HG03280 (cell line): Measurements from ENCODE around the gene BZW2.
"Not testable (repeated sequence)": the region's sequence is repeated elsewhere in the genome, so short reads cannot be mapped to it uniquely, and the experiment has no call there.

Source experiments
- ATAC-seq: cut with Tn5 transposase; IDR thresholded peaks from one replicate; pipeline ENCODE4 v1.9.1; 2021; ENCODE audit warnings: mild to moderate bottlenecking, moderate library complexity; ENCODE audit not compliant: unreplicated experiment

BZW2 gene

DNA sequence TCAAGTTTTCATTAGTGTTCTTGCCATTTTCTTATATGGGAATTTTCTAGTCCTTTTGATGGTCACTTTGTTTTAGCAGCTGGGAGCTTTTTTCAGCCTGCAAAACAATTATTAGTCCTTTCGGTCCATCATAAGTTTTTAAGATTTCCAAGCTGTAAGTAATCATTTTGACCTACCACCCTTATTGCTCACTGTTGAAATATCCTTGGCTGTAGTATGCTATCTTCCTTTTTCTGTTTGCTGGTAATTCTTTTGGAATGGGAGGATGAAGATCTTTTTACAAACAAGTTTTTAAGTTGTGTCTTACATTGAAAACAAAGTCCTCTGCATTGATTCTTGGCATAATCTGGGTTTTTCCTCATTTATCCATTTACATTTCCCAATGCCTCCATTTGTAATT, 24.0 kb downstream of the BZW2 start:
- ATAC-seq = no peak

DNA sequence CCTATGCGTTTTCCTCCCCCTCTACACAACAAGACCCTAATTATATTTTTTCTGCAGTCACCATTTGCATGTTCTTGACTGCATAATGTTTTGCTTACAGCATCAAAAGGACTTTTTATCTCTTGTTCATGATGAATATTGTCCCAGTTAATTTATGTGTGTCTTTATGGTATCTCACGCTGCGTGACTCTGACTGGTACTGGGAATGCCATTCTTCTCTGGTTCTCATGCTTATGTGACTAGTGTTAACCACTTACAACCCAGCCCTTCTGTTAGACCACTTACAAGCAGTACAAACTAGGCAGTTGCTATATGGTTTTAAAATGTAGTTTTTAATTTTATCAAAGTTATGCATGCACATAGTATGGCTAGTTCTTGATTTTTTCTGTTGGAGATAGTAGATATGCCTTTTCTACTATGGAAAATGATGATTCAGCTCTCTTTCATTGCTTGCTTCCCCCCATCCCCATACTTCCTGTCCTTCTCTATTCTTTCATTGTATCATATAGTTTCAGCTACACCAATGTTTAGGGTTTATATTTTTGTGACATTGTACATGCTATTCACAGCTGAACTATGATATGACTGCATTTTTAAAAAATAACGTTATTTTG, 24.9 kb downstream of the BZW2 start:
- no peak for ATAC-seq

DNA sequence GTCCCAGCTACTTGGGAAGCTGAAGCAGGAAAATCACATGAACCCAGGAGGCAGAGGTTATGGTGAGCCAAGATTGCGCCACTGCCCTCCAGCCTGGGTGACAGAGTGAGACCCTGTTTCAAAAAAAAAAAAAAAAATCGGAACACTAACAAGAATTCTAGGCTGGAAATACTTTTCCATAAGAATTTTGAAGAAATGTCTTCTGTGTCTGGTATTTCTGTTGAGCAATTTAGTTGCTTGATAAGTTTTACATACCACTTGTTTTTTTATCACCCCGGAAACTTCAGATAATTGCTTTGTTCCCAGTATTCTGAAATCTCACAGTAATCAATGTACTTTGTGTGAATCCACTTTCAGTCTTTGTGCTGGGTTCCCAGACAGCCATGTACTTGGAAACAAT, 25.8 kb downstream of the BZW2 start:
- no peak for ATAC-seq

DNA sequence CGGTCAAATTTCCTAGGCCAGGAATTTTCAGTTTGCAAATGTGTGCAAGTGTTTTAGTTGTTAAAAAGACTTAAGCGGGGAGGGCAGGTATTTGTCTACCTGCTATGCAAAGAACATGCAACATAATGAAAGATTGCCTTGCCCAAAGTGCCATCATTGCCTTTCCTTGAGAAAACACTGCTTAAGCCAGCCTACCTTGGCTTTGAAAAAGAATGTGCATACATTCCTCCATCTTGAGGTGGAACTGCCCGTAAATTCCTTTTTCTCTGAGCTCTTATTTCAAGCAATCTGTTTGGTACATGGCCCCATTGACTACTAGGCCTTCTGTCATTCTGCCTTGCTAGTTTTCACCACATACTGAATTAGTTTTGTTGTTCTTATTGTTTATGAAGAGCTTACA, 29.3 kb downstream of the BZW2 start:
- ATAC-seq = no peak

DNA sequence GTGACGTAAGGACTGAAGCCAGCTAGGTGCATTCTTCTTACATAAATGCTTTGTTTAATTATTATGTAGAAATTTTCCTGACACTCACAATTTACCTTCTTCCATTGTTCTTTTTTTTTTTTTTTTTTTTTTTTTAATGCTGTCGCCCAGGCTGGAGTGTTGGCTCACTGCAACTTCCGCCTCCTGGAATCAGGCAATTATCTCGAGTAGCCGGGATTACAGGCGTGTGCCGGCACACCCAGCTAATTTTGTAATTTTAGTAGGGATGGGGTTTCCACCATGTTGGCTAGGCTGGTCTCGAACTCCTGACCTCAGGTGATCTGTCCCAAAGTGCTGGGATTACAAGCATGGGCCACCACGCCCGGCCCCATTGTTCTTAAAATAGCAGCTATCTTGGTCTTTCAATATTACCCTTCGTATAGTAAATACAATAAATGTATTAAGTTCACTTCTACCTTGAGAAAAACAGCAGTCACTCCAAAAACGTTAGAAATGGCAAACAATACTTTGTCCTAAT, 32.1 kb downstream of the BZW2 start:
- no peak for ATAC-seq

DNA sequence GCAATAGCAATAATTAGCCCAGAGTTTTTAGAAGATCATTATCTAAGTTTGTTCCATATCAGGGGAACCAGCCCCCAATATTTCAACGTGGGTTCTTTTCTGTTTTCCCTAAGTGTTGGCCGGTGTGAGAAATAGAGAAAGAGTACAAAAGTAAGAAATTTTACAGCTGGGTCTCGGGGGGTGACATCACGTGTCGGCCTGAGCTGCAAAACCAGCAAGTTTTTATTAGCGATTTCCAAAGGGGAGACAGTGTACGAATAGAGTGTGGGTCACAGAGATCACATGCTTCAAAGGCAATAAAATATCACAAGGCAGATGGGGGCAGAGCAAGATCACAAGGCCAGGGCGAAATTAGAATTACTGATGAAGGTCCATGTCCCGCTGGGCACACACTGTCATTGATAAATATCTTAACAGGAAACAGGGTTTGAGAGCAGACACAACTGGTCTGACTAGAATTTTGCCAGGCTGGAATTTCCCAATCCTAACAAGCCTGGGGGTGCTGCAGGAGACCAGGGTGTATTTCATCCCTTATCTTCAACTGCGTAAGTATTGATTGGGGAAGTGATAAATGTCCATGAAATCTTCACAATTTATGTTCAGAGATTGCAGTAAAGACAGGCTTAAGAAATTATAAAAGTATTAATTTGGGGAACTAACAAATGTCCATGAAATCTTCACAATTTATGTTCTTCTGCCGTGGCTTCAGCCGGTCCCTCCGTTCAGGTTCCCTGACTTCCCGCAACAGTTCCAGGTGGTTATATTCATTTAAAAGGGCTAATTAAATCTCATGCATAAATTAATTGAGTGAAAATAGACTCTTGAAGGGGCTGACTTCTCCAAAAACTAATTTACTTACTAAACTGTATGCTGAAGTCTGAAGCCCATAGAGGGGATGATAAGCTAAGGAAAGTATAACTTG, 32.9 kb downstream of the BZW2 start:
- not testable (repeated sequence) for ATAC-seq

DNA sequence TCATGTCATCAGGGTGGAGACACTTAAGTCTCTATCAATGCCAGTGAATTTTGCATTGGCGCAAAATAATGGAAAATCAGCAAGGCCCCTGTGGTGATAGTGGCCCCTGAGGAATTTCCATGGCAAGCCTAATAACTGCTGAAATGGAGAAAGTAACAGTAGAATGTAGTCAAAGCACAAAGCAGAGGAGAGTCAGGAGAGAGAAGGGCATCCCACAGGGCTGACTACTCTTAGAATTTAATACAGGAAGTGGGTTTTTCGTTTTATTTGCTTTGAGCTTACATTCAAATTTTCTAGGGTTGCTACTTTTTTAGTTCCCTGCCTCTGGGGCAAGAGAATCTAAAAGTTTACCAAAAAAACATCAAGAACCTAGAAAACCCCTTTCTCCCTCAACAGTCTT, 39.0 kb downstream of the BZW2 start:
- ATAC-seq = no peak

DNA sequence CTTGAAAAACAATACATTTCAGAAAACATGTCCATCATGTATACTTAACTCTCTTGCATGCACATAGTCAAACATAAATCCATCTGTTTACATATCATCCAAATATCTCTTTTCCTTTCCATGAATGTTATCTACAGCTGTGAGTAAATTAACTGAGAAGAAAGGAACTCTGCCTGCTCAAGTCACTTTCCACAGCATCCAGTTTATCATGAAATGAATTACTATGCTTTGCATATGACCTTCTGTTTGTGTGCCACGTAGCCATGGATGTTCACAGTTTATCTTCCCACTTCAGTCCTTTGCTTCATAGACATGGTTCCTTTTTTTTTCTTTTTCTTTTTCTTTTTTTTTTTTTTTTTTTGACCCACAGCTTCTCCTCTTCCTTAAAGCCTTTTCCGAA, 39.6 kb downstream of the BZW2 start:
- ATAC-seq = no peak

DNA sequence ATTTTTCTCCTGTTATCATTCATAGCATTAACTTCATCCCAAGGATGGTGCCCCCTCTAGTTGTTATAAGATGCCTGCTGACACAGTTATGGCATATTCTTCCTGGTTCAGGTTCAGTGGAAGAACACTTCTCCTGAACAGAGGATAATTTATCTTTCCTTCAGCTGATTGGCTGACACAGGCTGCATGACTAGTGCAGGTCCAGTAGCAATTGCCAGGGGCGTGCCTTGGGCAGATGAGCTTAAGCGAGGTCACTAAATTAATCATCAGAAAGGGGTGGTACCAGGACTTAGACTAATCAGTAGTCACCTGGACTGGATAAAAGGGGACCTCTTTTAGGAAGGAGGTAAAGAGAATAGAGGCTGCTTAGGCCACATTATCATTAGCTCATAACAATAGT, 42.3 kb downstream of the BZW2 start:
- no peak for ATAC-seq

DNA sequence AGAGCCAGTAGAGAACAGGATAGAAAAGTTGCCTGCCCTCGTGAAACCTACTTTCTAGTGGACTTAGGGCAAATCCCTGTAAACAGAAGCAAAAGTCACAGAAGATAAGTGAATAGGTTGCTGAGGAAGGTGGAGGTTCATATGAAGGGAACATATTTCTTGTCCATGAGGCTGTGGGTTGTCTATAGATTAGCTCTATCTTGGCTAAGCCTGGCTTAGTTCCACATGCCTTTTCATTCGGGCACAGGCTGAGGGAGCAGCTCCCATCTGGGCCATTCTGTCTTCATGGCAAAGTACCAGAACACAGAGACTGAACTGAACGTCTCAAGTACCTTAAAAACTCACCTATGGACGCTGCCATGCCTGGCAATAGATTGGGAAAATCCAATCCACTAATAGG, 45.3 kb downstream of the BZW2 start:
- ATAC-seq = no peak

DNA sequence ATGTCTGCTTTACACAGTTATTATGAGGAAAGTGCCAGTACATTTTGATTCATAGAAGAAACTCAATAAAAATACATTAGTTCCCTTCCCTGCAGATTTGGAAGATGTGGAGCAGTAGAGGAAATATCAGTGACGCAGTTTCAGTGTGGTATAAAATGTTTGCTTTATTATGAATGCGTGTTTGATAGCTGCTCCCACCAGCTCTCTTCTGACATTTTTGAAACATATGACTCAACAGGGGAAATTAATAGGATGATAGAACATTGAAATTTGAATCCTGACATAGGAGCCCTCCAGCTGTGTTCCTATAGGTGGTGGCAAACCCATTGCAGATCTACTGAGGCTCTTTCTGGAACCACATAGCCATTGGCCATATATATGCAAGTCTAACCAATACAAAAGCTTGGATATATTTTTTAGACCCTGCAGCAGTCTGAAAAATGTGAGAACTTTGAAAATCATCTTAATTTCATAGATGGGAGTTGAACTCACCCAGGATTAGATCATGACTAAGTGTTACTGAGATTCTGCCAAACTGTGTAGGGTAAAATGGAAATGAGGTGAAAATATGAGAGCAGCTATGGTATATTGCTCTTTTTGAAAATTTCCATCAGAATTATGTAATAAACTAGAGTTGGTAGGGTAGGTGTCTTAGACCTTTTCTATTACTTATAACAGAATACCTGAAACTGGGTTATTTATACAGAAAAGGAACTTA, 47.8 kb downstream of the BZW2 start:
- no peak for ATAC-seq

DNA sequence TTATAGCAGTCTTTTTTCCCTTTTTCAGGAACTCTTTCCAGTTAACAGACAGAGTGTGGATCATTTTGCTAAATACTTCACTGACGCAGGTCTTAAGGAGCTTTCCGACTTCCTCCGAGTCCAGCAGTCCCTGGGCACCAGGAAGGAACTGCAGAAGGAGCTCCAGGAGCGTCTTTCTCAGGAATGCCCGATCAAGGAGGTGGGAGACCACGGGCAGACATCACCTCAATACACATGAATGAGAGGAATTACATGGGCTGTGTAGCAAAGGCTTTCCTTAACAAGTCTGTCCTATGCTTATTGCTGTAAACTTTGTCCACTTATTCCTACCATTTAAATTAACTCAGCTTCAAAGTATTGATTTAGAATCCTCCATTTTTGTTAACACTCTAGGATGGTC, 48.8 kb downstream of the BZW2 start:
- no peak for ATAC-seq

DNA sequence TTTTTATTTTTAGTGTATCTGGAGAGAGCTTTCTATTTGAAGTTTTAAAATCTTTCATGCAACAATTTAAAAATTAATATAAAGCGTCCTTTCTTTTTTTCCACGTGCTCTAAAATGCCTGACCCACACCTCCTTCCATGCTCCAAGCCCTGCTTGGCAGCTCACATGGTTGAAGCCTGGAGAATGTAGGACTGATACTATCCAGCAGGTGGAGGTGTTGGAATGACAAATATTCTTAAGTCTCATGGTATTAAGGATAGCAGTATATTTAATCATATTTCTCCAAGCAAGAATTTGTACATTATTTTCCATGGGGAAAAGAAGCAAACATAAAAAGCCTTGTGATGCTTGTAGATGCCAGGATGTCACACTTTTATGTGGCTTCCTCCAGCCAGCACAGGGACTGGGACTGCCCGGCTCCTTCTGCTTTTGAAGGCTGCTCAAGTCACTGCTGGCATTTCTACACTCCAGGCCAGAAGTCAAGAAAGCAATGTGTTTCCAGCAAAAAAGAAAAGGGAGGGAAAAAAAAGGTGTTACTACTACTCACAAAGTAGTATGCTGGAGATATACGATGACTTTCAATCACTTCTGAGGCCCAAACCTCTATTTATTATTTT, 49.7 kb downstream of the BZW2 start:
- ATAC-seq = no peak

DNA sequence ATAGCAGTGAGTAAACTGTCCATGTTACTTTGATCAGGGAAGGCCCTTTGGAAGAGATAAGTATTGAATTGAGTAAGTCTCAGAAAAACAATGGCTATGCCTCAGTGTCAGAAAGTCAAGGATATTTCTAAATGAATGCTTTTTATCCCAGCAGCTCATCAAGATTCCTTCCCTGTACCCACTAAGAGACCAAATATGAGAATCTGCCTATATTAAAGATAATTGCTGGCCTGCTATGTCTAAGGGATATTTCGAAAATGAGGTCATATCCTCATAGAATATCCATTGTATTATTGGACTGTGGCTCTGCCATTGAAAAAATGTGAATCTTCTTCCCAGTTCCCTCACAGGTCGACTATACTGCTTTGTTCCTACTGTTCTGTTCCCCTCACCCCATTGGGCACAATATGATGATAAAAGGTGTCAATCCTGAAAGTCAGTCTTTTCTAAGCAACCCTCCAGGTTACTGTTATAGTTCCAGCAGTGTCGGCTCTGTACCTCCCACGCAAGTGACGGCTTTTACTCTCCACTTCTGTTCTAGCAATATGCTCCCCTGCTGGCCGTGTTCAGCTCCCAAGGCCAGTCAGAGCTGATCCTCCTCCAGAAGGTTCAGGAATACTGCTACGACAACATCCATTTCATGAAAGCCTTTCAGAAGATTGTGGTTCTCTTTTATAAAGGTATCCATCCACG, 51.7 kb downstream of the BZW2 start:
- no peak for ATAC-seq

DNA sequence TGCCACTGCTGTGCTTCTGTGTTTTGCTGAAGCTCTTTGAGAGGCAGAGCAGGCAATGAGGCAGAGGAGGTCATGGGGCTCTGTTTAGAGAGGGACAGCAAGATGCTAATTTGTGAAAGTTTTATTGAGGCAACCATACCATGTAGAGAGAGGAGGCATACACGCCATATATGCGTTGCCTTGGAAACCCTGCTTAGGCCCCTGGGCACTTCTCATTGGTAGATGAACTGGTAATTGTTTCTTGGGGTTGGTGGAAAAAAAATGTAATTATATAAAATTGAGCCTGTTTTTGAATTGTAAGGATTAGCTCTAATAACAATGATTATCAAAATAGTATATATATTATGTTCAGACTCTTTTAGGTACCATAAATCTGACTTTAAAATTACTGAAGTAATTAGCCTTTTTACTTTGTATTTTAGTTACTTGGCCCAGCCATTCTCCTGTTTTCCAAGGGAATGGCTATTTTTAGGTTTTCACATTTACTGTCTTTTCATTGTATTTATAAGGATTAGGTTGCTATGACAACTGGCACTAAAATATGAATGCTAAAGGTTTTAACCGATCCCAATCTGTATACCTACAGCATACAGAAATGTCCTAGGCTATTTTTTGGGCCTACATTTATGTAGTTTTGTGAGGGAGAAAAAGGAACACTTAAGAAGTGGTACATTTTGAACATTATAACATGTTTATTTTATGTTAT, 52.4 kb downstream of the BZW2 start:
- ATAC-seq = no peak

DNA sequence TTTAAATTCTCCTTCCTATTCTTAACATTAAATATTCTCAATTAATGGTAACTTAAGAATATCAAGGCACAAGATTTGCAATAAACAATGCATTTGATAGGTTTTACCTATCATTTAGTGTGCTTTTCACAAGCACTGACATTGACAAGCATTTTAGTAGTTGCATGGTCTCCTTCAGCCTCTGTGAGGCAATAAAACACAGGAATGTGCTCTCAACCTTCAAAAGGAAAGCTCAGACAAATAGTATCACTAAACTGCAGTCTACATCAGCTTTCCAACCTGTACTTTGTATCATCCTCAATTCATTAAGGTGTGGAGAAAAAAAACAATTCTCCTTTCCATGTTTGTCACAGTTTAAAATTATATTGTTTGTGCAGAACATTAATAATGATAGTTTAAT, 56.5 kb downstream of the BZW2 start:
- ATAC-seq = no peak

DNA sequence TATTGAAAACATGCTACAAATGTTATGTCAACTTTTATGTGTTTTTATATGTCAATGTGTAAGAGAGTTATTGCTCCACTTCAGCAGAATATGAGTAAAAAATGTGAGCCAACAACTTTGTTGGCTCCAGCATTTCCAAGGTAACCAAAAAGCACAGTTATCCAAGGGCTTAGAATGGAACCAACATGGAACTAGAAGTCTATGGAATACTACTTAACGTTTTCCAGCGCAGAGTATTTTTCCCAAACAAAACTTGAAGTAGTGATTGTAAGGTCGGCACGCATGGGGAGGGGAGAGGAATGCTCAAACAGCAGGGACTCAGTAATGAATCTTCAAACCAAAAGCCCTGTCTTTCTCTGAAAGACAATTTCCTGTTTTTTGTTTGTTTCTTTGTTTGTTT, 62.5 kb downstream of the BZW2 start:
- ATAC-seq = no peak

DNA sequence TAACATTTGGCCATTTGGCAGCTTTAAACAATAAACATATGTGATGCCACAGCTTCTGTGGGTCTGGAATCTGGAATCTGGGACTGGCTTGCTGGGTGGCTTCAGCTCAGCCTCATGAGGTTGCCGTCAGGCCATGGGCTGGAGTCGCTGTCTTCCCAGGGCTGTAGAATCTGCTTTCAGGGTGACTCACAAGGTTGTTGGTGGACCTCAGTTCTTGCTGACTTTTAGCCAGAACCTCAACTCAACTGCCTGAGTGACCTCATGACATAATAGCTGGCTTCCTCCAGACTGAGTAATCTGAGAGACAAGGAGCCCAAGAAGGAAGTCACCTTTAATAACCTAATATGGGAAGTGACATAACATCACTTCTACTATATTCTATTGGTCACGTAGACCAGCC, 63.0 kb downstream of the BZW2 start:
- ATAC-seq = no peak

DNA sequence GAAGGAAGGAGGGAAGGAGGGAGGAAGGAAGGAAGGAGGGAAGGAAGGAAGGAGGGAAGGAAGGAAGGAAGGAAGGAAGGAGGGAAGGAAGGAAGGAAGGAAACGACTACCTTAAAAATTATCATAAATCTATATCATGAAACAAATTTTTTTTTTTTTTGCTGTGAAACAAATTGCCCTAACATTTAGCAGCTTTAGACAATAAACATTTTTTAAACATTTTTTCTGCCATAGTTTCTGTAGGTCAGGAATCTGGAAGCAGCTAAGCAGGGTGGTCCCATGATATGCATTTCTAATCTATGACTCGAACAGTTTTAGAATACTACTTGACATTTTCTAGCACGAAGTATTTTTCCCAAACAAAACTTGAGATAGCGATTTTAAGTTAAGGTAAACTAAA, 64.7 kb downstream of the BZW2 start:
- ATAC-seq = no peak

DNA sequence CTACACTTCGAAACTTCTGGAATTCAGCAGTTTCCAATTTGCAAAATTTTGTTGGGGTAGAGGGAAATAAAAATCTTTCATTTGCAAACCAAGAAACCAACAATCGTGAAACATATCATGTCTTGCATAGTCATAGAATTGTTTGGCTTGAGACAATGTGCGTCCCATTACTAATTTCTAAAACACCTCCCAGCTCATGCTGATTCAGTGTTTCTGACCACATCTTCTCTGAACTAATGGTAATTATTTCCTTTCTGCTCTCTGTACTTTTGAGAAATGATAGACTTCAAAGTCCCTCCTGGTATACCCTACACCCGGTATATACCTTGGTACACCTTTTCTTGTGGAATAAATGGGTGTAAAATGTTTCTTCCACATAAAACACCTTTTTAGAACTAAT, 65.7 kb downstream of the BZW2 start:
- ATAC-seq = no peak
